ENCODE measurements around the gene F2RL3. TPM values are rescaled to one million over a fixed set of nuclear protein-coding genes. Genes with fewer than 3 reads are reported as not detected.

The F2RL3 gene
- total and polyA plus RNA-seq, 5 donors, result 0.91 to 3.6 (median 1.2) TPM

GRCh38 chr19:16860118-16860517 lies 28.7 kb upstream of the F2RL3 start:
- no peak overlapping the region for H3K27ac ChIP-seq (ENCODE audit: low read length)
- intact Hi-C loops (cut with DNase I), result no loop called here
- peak in 1 of 3 donors; percentile 11 for DNase-seq

GRCh38 chr19:16861011-16861410 lies 27.8 kb upstream of the F2RL3 start:
- Histone ChIP-seq H3K9me3 (ENCODE audit: control insufficient read depth, low read length) (no peaks in the 10 kb centered on the region), H3K27ac (ENCODE audit: low read length) (no peak overlapping the region), H3K4me1 (ENCODE audit: control insufficient read depth, insufficient read depth, low read length) (no peaks in the 10 kb centered on the region), H3K4me3 (ENCODE audit: low read length) (no peak overlapping the region), H3K27me3 (ENCODE audit: control insufficient read depth, insufficient read depth) (no peaks in the 10 kb centered on the region)
- intact Hi-C loops (cut with DNase I), result no loop called here
- ATAC-seq (no peak), DNase-seq (peak in 1 of 3 donors; percentile 10)
- WGBS, result 96% methylated on average over 3 of the region's 3 CpGs

More at GRCh38 chr19:16860118-16860517, 28.7 kb upstream of the F2RL3 start:
- 94% methylated on average over 20 of the region's 20 CpGs for WGBS
- no peak for ATAC-seq
- Histone ChIP-seq H3K4me1 (ENCODE audit: control insufficient read depth, insufficient read depth, low read length) (no peaks in the 10 kb centered on the region), H3K9me3 (ENCODE audit: control insufficient read depth, low read length) (no peaks in the 10 kb centered on the region), H3K27me3 (ENCODE audit: control insufficient read depth, insufficient read depth) (no peaks in the 10 kb centered on the region), H3K4me3 (ENCODE audit: low read length) (no peak overlapping the region)

GRCh38 chr19:16861834-16862233 lies 27.0 kb upstream of the F2RL3 start:
- intact Hi-C loops (cut with DNase I), result no loop called here
- no peak overlapping the region for H3K4me3 ChIP-seq (ENCODE audit: low read length)
- H3K9me3 ChIP-seq (ENCODE audit: control insufficient read depth, low read length), result no peaks in the 10 kb centered on the region
- DNase-seq, result peak in 1 of 3 donors; percentile 15
- 92% methylated on average over 5 of the region's 5 CpGs for WGBS
- ATAC-seq, result no peak
- H3K27ac ChIP-seq (ENCODE audit: low read length), result no peak overlapping the region
- no peaks in the 10 kb centered on the region for H3K4me1 ChIP-seq (ENCODE audit: control insufficient read depth, insufficient read depth, low read length)
- no peaks in the 10 kb centered on the region for H3K27me3 ChIP-seq (ENCODE audit: control insufficient read depth, insufficient read depth)

GRCh38 chr19:16862826-16863415 lies 25.9 kb upstream of the F2RL3 start:
- no peak overlapping the region for H3K4me3 ChIP-seq (ENCODE audit: low read length)
- no peaks in the 10 kb centered on the region for H3K27me3 ChIP-seq (ENCODE audit: control insufficient read depth, insufficient read depth)
- ATAC-seq, result no peak
- H3K27ac ChIP-seq (ENCODE audit: low read length), result no peak overlapping the region
- H3K4me1 ChIP-seq (ENCODE audit: control insufficient read depth, insufficient read depth, low read length), result no peaks in the 10 kb centered on the region
- WGBS, result 86% methylated on average over 10 of the region's 10 CpGs
- intact Hi-C loops (cut with DNase I), result no loop called here
- peak in 2 of 3 donors; percentile 11 to 15 for DNase-seq
- no peaks in the 10 kb centered on the region for H3K9me3 ChIP-seq (ENCODE audit: control insufficient read depth, low read length)

GRCh38 chr19:16867211-16867610 lies 21.6 kb upstream of the F2RL3 start:
- Histone ChIP-seq H3K27ac (ENCODE audit: low read length) (no peak overlapping the region), H3K4me3 (ENCODE audit: low read length) (no peak overlapping the region), H3K4me1 (ENCODE audit: control insufficient read depth, insufficient read depth, low read length) (no peaks in the 10 kb centered on the region), H3K27me3 (ENCODE audit: control insufficient read depth, insufficient read depth) (no peaks in the 10 kb centered on the region), H3K9me3 (ENCODE audit: control insufficient read depth, low read length) (no peaks in the 10 kb centered on the region)
- intact Hi-C loops (cut with DNase I), result no loop called here
- WGBS, result 79% methylated on average over 10 of the region's 10 CpGs
- DNase-seq, result peak; percentile 49 to 82 (median 76)
- ATAC-seq, result peak; percentile 32 to 50

GRCh38 chr19:16868423-16869130 lies 20.2 kb upstream of the F2RL3 start:
- no peak overlapping the region for H3K27ac ChIP-seq (ENCODE audit: low read length)
- ATAC-seq, result no peak
- no peaks in the 10 kb centered on the region for H3K9me3 ChIP-seq (ENCODE audit: control insufficient read depth, low read length)
- peak in 2 of 3 donors; percentile 35 to 53 for DNase-seq
- H3K4me1 ChIP-seq (ENCODE audit: control insufficient read depth, insufficient read depth, low read length), result no peaks in the 10 kb centered on the region
- no peak overlapping the region for H3K4me3 ChIP-seq (ENCODE audit: low read length)
- no peaks in the 10 kb centered on the region for H3K27me3 ChIP-seq (ENCODE audit: control insufficient read depth, insufficient read depth)
- WGBS, result 93% methylated on average over 20 of the region's 20 CpGs
- intact Hi-C loops (cut with DNase I), result no loop called here

- WGBS, result 95% methylated on average over 30 of the region's 30 CpGs
- no peaks in the 10 kb centered on the region for H3K9me3 ChIP-seq (ENCODE audit: control insufficient read depth, low read length)
- ATAC-seq, result no peak
- no peak overlapping the region for H3K27ac ChIP-seq (ENCODE audit: low read length)
- no peak overlapping the region for H3K4me3 ChIP-seq (ENCODE audit: low read length)
- H3K4me1 ChIP-seq (ENCODE audit: control insufficient read depth, insufficient read depth, low read length), result no peaks in the 10 kb centered on the region
- no peaks in the 10 kb centered on the region for H3K27me3 ChIP-seq (ENCODE audit: control insufficient read depth, insufficient read depth)
- intact Hi-C loops (cut with DNase I), result no loop called here
- peak in 2 of 3 donors; percentile 41 to 56 for DNase-seq
Measured at GRCh38 chr19:16869331-16869972, 19.3 kb upstream of the F2RL3 start.

- Histone ChIP-seq H3K9me3 (ENCODE audit: control insufficient read depth, low read length) (no peaks in the 10 kb centered on the region), H3K27ac (ENCODE audit: low read length) (no peak overlapping the region), H3K4me3 (ENCODE audit: low read length) (no peak overlapping the region), H3K4me1 (ENCODE audit: control insufficient read depth, insufficient read depth, low read length) (no peaks in the 10 kb centered on the region), H3K27me3 (ENCODE audit: control insufficient read depth, insufficient read depth) (no peaks in the 10 kb centered on the region)
- ATAC-seq (peak; percentile 52 to 90), DNase-seq (peak in 2 of 3 donors; percentile 64 to 67)
- 59% methylated on average over 7 of the region's 7 CpGs for WGBS
- intact Hi-C loops (cut with DNase I), result no loop called here
Measured at GRCh38 chr19:16871871-16872270, 16.9 kb upstream of the F2RL3 start.

GRCh38 chr19:16872728-16873127 lies 16.1 kb upstream of the F2RL3 start:
- intact Hi-C loops (cut with DNase I), result no loop called here
- no peaks in the 10 kb centered on the region for H3K4me1 ChIP-seq (ENCODE audit: control insufficient read depth, insufficient read depth, low read length)
- DNase-seq (peak in 1 of 3 donors; percentile 52), ATAC-seq (no peak)
- H3K27ac ChIP-seq (ENCODE audit: low read length), result no peak overlapping the region
- no peaks in the 10 kb centered on the region for H3K27me3 ChIP-seq (ENCODE audit: control insufficient read depth, insufficient read depth)
- no peak overlapping the region for H3K4me3 ChIP-seq (ENCODE audit: low read length)
- H3K9me3 ChIP-seq (ENCODE audit: control insufficient read depth, low read length), result no peaks in the 10 kb centered on the region
- WGBS, result 93% methylated on average over 21 of the region's 21 CpGs

- no peaks in the 10 kb centered on the region for H3K9me3 ChIP-seq (ENCODE audit: control insufficient read depth, low read length)
- intact Hi-C loops (cut with DNase I), result no loop called here
- H3K4me3 ChIP-seq (ENCODE audit: low read length), result no peak overlapping the region
- no peaks in the 10 kb centered on the region for H3K4me1 ChIP-seq (ENCODE audit: control insufficient read depth, insufficient read depth, low read length)
- 95% methylated on average over 3 of the region's 3 CpGs for WGBS
- no peak overlapping the region for H3K27ac ChIP-seq (ENCODE audit: low read length)
- DNase-seq (peak in 2 of 3 donors; percentile 5 to 16), ATAC-seq (no peak)
- no peaks in the 10 kb centered on the region for H3K27me3 ChIP-seq (ENCODE audit: control insufficient read depth, insufficient read depth)
Measured at GRCh38 chr19:16873594-16873993, 15.2 kb upstream of the F2RL3 start.

- Histone ChIP-seq H3K9me3 (ENCODE audit: control insufficient read depth, low read length) (no peaks in the 10 kb centered on the region), H3K4me3 (ENCODE audit: low read length) (no peak overlapping the region), H3K4me1 (ENCODE audit: control insufficient read depth, insufficient read depth, low read length) (no peaks in the 10 kb centered on the region), H3K27ac (ENCODE audit: low read length) (no peak overlapping the region), H3K27me3 (ENCODE audit: control insufficient read depth, insufficient read depth) (no peaks in the 10 kb centered on the region)
- 93% methylated on average over 1 of the region's 1 CpG for WGBS
- intact Hi-C loops (cut with DNase I), result no loop called here
- DNase-seq (no peak), ATAC-seq (no peak)
Measured at GRCh38 chr19:16874250-16874977, 14.4 kb upstream of the F2RL3 start.

All from right cardiac atrium (tissue), 5 donors.